Measurements from ENCODE around the gene CTNND2. TPM values are rescaled to one million over a fixed set of nuclear protein-coding genes. Genes with fewer than 3 reads are reported as not detected.
"Not testable (repeated sequence)": the region's sequence is repeated elsewhere in the genome, so short reads cannot be mapped to it uniquely, and the experiment has no call there.

Gene CTNND2
- total RNA-seq, 2 donors from 2014 or later, result not detected

DNA sequence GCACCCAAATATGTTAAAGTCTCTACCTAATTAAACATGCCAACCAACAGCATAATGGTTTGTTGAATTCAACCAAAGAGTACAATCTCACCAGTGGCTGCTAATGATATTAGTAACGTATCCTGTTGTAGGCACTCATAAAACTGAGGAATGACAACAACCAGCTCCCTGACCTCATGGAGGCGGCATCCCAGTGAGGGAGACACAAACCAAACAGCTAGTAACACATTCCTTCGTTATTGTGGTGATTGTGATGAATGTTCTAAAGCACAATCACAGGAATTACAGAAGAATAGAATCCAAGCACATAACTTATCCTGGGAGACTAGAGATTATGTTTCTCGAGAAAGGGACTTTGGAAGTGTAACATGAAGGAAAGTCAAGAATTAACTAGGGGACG lies 224.6 kb downstream of the CTNND2 start:
- ATAC-seq (no peak), DNase-seq (ENCODE audit: low spot score in 2 of 2) (no peak)
- peaks cover 9 to 14% of the 10 kb centered on the region in 2 donors for H3K9me3 Mint-ChIP-seq
- H3K27ac Mint-ChIP-seq, result no peak overlapping the region
- peaks cover 0 to 5% of the 10 kb centered on the region in 2 donors for H3K36me3 Mint-ChIP-seq

DNA sequence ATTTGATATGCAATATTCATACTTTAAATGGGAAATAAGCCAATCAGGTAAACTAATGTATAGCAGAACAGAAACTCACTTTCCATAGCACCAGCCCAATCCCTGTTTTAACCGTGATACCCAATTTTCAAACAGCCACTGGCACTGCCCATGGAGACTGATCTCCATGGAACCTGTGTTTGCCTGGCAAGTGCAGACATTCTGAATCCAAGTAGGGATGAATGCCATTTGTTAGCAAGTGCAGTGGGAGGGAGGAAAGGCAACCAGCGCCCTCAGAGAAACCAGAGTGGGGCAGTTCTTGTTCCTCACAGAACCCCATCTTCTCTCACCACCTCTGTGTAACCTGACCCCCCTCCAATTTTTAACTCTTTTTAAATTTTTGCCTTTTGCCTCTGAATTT lies 229.1 kb downstream of the CTNND2 start:
- peaks cover 9 to 14% of the 10 kb centered on the region in 2 donors for H3K9me3 Mint-ChIP-seq
- no peak for ATAC-seq

GRCh38 chr5:11672385-11673085 lies 231.7 kb downstream of the CTNND2 start:
- H3K9me3 Mint-ChIP-seq, result peaks cover 15 to 17% of the 10 kb centered on the region in 2 donors
- peaks cover 7% of the 10 kb centered on the region in 2 donors for H3K36me3 Mint-ChIP-seq
- DNase-seq (ENCODE audit: low spot score in 2 of 2), result no peak
- ATAC-seq, result no peak
- H3K27ac Mint-ChIP-seq, result no peak overlapping the region

More for the DNA sequence above, 229.1 kb downstream of the CTNND2 start:
- no peak overlapping the region for H3K27ac Mint-ChIP-seq
- H3K36me3 Mint-ChIP-seq, result peaks cover 0 to 12% of the 10 kb centered on the region in 2 donors
- no peak for DNase-seq (ENCODE audit: low spot score in 2 of 2)

DNA sequence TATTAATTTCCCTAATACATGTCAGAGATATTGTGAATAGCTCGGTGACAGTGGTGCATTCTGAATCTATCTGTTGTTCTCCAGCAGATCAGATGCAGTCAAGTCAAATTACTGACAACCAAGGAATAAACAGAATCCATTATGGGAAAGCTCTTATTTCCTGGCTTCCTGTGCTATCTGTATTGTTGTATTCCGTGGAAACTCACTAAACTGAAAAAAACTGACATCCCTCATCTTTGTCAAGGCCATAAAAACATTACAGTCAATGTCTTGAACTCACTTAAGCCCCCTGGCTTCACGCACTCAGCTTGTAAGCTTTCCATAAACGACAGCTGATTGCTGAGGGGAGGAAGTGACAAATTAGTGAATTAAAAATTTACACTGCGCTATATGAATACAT lies 245.9 kb downstream of the CTNND2 start:
- H3K9me3 Mint-ChIP-seq, result peaks cover 8 to 12% of the 10 kb centered on the region in 2 donors
- H3K27ac Mint-ChIP-seq, result no peak overlapping the region
- no peaks in the 10 kb centered on the region for H3K36me3 Mint-ChIP-seq
- ATAC-seq, result no peak
- no peak for DNase-seq (ENCODE audit: low spot score in 2 of 2)

DNA sequence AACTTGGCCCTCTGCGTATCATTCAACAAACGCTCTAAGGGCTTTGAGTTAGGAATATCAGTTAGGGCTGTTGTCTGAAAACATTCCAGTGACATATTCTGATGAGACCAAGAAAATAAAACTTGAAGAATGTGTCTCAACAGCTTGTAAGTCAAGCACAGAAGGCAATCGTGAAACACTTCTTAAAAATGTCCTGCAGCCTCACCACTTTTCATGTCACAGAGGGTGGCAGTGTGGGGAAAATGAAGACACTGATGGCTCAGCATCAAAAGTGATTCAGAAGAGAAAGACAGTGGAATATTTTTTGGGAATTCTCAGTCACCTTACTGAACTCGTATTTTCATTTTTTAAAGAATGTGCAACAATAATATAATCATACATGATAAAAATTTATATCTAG lies 247.3 kb downstream of the CTNND2 start:
- peaks cover 8 to 12% of the 10 kb centered on the region in 2 donors for H3K9me3 Mint-ChIP-seq
- ATAC-seq (no peak), DNase-seq (ENCODE audit: low spot score in 2 of 2) (no peak)
- H3K27ac Mint-ChIP-seq, result no peak overlapping the region
- no peaks in the 10 kb centered on the region for H3K36me3 Mint-ChIP-seq

DNA sequence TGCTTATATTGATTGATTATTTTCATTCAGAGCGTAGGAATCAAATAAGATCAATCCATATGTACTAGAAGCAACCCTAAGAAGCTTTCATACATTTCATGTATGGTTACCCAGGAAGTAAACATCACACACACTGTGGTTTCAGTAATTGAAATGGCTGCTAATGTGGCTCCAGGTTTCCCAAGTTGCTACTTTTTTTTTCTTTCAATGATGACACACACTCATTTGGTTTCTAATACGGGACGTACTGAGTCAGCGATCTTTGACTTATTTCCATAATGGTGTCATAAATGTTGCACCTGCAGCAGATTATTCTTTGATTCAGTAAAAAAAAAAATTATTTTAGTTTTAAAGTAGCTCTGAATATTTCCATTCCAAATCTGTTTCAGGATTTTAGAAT lies 248.6 kb downstream of the CTNND2 start:
- no peaks in the 10 kb centered on the region for H3K36me3 Mint-ChIP-seq
- DNase-seq (ENCODE audit: low spot score in 2 of 2), result no peak
- no peak overlapping the region for H3K27ac Mint-ChIP-seq
- peaks cover 8 to 12% of the 10 kb centered on the region in 2 donors for H3K9me3 Mint-ChIP-seq
- ATAC-seq, result no peak

DNA sequence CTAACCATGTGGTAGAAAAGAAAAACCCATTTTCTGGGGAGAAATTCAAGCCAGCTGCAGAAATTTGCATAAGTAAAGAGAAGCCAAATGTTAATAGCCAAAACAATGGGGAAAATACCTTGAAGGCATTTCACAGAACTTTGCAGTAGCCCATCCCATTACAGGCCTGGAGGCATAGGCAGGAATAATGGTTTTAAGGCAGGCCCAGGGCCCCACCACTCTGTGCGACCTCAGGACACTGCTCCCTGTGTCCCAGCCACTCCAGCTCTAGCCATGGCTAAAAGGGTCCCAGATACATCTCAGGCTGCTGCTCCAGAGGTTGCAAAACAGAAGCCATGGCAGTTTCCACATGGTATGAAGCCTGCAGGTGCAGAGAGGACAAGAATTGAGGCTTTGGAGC lies 253.3 kb downstream of the CTNND2 start:
- H3K27ac Mint-ChIP-seq, result no peak overlapping the region
- ATAC-seq (no peak), DNase-seq (ENCODE audit: low spot score in 2 of 2) (no peak)
- H3K9me3 Mint-ChIP-seq, result peaks cover 10 to 13% of the 10 kb centered on the region in 2 donors
- H3K36me3 Mint-ChIP-seq, result no peaks in the 10 kb centered on the region

- DNase-seq (ENCODE audit: low spot score in 2 of 2) (no peak), ATAC-seq (no peak)
- H3K9me3 Mint-ChIP-seq, result peaks cover 5 to 6% of the 10 kb centered on the region in 2 donors
- H3K36me3 Mint-ChIP-seq, result no peaks in the 10 kb centered on the region
- no peak overlapping the region for H3K27ac Mint-ChIP-seq
These were observed 258.1 kb downstream of the CTNND2 start for GRCh38 chr5:11646141-11646540.

DNA sequence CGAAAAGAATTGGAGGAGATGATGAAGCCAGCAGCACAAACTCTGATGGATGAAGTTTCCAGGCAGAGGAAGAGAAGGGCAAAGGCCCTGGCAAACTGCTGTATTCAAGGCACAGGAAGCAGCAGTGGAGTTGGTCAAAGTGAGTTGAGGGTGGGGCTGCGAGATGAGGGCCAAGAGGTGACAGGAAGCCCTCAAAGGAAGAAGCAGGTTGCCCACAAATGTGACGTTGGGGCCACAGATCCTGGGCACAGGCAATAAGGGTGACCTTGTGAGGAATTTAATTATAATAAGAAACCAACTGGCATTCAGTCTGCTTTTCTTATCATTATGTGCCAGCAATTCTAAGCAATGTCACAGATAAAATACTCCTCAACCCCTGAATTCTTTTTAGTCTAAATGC lies 261.8 kb downstream of the CTNND2 start:
- Mint-ChIP-seq H3K9me3 (no peaks in the 10 kb centered on the region), H3K27ac (no peak overlapping the region), H3K36me3 (no peaks in the 10 kb centered on the region)
- DNase-seq (ENCODE audit: low spot score in 2 of 2) (no peak), ATAC-seq (no peak)

DNA sequence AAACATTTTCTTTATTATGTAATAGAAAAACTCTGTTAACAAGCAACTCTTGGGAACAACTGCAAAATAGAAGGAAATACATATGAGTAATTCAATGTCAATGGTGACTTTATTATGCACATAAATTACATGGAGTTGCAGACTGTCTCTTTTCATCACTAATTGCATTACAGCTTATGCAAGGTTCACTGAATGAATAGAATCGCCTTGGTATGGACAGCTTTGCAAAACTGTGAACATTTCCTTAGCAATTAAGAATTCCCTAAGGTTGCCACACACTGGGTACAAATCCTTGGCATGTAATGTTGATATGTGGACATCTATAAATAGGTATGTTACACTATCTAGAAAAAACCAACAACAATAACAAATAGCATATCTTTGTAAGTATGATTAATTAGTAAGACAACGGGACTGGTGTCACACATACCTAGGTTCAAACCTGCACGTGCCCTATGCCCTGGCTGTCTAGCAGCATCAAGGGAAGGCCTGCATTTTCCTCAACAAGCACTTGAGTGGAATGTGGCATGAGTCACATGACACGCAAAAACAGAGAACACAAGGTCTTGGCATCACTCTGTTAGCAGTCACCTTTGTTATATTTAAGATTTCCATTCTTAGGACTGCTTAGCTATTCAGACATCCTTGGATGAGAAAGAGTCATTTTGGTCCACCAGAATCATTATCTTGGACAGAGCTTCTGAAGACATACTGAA lies 263.9 kb downstream of the CTNND2 start:
- no peak overlapping the region for H3K27ac Mint-ChIP-seq
- H3K9me3 Mint-ChIP-seq, result no peaks in the 10 kb centered on the region
- no peak for DNase-seq (ENCODE audit: low spot score in 2 of 2)
- no peaks in the 10 kb centered on the region for H3K36me3 Mint-ChIP-seq
- ATAC-seq, result no peak

GRCh38 chr5:11622785-11623184 lies 281.5 kb downstream of the CTNND2 start:
- ATAC-seq (no peak), DNase-seq (ENCODE audit: low spot score in 2 of 2) (no peak)
- no peaks in the 10 kb centered on the region for H3K36me3 Mint-ChIP-seq
- H3K9me3 Mint-ChIP-seq, result peaks cover 10 to 11% of the 10 kb centered on the region in 2 donors
- H3K27ac Mint-ChIP-seq, result no peak overlapping the region

DNA sequence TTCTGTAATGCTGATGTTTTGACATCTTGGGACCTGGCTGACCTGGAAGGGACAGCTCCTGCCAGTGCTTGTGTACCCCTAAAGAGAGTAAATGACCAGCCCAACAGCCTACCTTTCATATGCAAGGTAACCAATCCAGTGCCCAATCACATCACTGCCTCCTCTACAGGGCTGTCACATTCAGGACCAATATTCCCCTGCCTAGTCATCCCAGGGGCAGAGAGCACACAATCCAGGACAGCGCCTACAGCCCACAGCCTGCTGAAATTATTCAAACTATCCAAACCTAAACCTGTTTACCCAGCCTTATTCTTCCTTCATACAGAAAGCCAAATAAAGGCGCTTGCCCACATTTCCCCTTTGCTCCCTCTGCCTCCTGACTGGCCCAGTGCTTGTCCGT lies 284.1 kb downstream of the CTNND2 start:
- ATAC-seq (no peak), DNase-seq (ENCODE audit: low spot score in 2 of 2) (no peak)
- Mint-ChIP-seq H3K27ac (no peak overlapping the region), H3K36me3 (no peaks in the 10 kb centered on the region), H3K9me3 (peaks cover 12 to 17% of the 10 kb centered on the region in 2 donors)

DNA sequence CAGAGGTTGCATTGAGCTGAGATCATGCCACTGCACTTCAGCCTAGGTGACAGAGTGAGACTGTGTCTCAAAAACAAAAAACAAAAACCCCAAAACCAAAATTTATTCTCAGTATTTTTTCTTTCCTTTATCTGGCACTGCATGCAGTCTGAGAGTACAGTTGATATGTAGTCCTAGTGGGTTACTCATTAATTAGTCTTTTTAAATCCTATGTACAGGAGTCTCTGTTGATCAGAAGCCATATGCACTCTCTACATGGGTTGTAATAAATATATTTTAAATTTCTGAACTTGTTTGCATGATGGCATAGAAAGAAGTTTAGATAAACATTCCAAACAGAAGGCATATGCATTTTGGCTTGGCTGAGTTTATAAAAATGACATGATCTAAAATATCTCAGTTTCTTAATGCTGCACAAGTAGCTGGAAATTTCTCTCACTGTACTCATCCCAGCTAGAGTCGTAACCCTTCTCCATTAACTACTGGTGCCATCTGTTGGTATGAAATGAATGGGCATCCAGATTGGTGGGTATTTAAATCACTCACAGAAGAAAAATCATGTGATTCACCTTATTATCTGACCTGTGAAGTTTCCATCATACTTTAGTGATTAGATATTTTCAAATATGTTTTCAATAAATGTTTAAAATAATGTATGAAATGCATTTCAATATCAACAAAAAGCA lies 284.8 kb downstream of the CTNND2 start:
- H3K9me3 Mint-ChIP-seq, result peaks cover 10 to 15% of the 10 kb centered on the region in 2 donors
- no peaks in the 10 kb centered on the region for H3K36me3 Mint-ChIP-seq
- DNase-seq (ENCODE audit: low spot score in 2 of 2), result no peak
- no peak overlapping the region for H3K27ac Mint-ChIP-seq
- no peak for ATAC-seq

GRCh38 chr5:11617080-11617479 lies 287.2 kb downstream of the CTNND2 start:
- DNase-seq (ENCODE audit: low spot score in 2 of 2), result no peak
- Mint-ChIP-seq H3K36me3 (no peaks in the 10 kb centered on the region), H3K27ac (no peak overlapping the region), H3K9me3 (peaks cover 7 to 11% of the 10 kb centered on the region in 2 donors)
- no peak for ATAC-seq

DNA sequence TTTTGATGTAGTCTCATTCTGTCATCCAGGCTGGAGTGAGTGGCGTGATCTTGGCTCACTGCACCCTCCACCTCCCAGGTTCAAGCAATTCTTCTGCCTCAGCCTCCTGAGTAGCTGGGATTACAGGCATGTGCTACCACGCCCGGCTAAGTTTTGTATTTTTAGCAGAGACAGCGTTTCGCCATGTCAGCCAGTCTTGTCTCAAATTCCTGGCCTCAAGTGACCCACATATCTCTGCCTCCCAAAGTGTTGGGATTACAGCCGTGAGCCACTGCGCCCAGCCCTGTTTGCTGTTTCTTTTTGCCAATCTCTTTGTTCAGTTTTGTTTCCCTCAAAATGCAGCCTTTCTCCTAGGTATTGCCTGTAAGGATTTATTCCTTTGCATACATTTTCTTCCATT lies 287.6 kb downstream of the CTNND2 start:
- H3K36me3 Mint-ChIP-seq; ATAC-seq; H3K27ac Mint-ChIP-seq; DNase-seq (ENCODE audit: low spot score in 2 of 2): not testable (repeated sequence)
- peaks cover 7 to 15% of the 10 kb centered on the region in 2 donors for H3K9me3 Mint-ChIP-seq

DNA sequence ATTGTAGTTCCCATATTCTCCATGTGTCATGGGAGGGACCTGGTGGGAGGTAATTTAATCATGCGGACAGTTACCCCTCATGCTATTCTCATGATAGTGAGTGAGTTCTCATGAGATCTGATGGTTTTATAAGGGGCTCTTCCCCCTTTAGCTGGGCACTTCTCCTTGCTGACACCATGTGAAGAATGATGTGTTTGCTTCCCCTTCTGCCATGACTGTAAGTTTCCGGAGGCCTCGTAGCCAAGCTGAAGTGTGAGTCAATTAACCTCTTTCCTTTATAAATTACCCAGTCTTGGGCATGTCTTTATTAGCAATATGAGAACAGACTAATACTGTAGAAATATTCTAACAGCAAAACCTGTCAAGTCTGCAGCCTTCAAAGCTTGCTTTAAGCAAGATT lies 293.2 kb downstream of the CTNND2 start:
- ATAC-seq (no peak), DNase-seq (ENCODE audit: low spot score in 2 of 2) (no peak)
- Mint-ChIP-seq H3K36me3 (no peaks in the 10 kb centered on the region), H3K9me3 (peaks cover 11 to 15% of the 10 kb centered on the region in 2 donors), H3K27ac (no peak overlapping the region)

DNA sequence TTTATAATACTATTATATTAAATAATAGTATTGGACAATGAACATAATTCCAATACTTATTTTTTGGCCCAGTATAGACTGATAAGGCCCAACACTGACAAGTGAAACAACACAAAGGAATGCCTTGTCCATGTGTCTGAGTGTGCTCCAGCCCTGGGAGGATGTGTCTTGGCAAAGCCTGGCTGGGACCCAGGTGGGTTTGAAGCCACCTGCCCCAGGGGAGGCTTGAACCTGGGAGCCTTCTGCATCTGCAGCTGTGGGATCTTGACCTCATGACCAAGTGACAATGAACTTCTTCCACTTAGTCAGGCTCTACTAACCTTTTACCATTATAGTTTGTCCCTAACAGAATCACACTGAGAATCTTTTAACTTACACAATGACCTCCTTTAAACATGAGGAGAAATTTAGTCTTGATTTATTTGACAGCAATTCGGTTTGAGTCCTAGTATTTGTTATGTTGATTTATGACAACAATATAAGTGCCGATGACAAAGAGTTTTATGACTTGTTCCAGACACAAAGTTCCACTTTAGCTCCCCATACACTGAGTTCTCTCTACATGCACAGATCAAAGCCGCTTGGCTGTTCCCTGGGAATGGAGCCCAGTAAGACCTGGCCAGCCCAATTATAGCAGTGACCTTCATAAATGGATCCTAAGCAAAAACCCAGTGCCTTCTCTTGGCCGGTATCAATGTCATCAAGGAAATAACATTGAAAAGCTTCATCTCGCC lies 294.5 kb downstream of the CTNND2 start:
- Mint-ChIP-seq H3K9me3 (peaks cover 11 to 15% of the 10 kb centered on the region in 2 donors), H3K36me3 (no peaks in the 10 kb centered on the region), H3K27ac (no peak overlapping the region)
- ATAC-seq (no peak), DNase-seq (ENCODE audit: low spot score in 2 of 2) (no peak)
